Dendritic cell treated with granulocyte-macrophage colony-stimulating factor and Interleukin-4, amounts not matched to agents 40 ng/mL and 50 ng/mL, for 4 days (primary cell): ENCODE results near the gene SELENOO.

Experiments used
- H3K27ac Mint-ChIP-seq: one replicate; pipeline ENCODE4 v1.8.0; 2022; ENCODE audit warnings: mild to moderate bottlenecking, mixed read lengths
- H3K27me3 Mint-ChIP-seq: one replicate; pipeline ENCODE4 v1.8.0; 2022; ENCODE audit warnings: mild to moderate bottlenecking, mixed read lengths
- H3K36me3 Mint-ChIP-seq: one replicate; pipeline ENCODE4 v1.8.0; 2022; ENCODE audit warnings: low read depth, mixed read lengths
- H3K4me1 Mint-ChIP-seq: one replicate; pipeline ENCODE4 v1.8.0; 2022; ENCODE audit warnings: low read depth, mixed read lengths
- H3K4me3 Mint-ChIP-seq: one replicate; pipeline ENCODE4 v1.8.0; 2022; ENCODE audit warnings: mild to moderate bottlenecking, moderate library complexity, mixed read lengths
- H3K9me3 Mint-ChIP-seq: one replicate; pipeline ENCODE4 v1.8.0; 2022; ENCODE audit warnings: mixed read lengths
- intact Hi-C: fragments of 100-400 bp; cut with micrococcal nuclease; formaldehyde crosslinking; loops from one replicate; pipeline ENCODE4 v1.15.0; 2022

The SELENOO gene

GRCh38 chr22:50264946-50265669 lies 64.3 kb downstream of the SELENOO start:
- Mint-ChIP-seq H3K36me3 (no peaks in the 10 kb centered on the region), H3K4me3 (no peak overlapping the region), H3K27ac (no peak overlapping the region), H3K27me3 (peaks cover 86% of the 10 kb centered on the region), H3K9me3 (no peaks in the 10 kb centered on the region), H3K4me1 (peaks cover 33% of the 10 kb centered on the region)
- intact Hi-C loops, result no loop called here

- peaks cover 84% of the 10 kb centered on the region for H3K27me3 Mint-ChIP-seq
- intact Hi-C loops, result no loop called here
- peaks cover 33% of the 10 kb centered on the region for H3K4me1 Mint-ChIP-seq
- H3K27ac Mint-ChIP-seq, result no peak overlapping the region
- H3K4me3 Mint-ChIP-seq, result no peak overlapping the region
- no peaks in the 10 kb centered on the region for H3K36me3 Mint-ChIP-seq
- no peaks in the 10 kb centered on the region for H3K9me3 Mint-ChIP-seq
Measured at GRCh38 chr22:50266994-50267393, 66.2 kb downstream of the SELENOO start.
